Osteoblast (primary cell): Measurements from ENCODE around the gene TMEM63A. TPM values are rescaled to one million over a fixed set of nuclear protein-coding genes. Genes with fewer than 3 reads are reported as not detected.
A peak's percentile ranks its signal among the peaks of the same experiment; 100 is the strongest.
"Not testable (repeated sequence)": the region's sequence is repeated elsewhere in the genome, so short reads cannot be mapped to it uniquely, and the experiment has no call there.

Experiments
- DNase-seq: peaks from one replicate; pipeline ENCODE4 v3.0.0; 2011; ENCODE audit warnings: low spot score, mixed read lengths; ENCODE audit not compliant: insufficient read length; ENCODE audit errors: missing footprints
- H2AFZ ChIP-seq: 2 replicates; pipeline ENCODE4 v1.6.0; 2011; ENCODE audit warnings: mild to moderate bottlenecking, low read length
- H3K27ac ChIP-seq: 2 replicates; pipeline ENCODE4 v1.5.1; 2011; ENCODE audit warnings: mild to moderate bottlenecking, low read depth, low read length, moderate library complexity
- H3K27me3 ChIP-seq: 2 replicates; pipeline ENCODE4 v1.6.0; 2012; ENCODE audit warnings: mild to moderate bottlenecking, control low read depth, inconsistent platforms, low read length, moderate library complexity; ENCODE audit not compliant: insufficient read depth
- H3K36me3 ChIP-seq: 2 replicates; pipeline ENCODE4 v1.5.1; 2011; ENCODE audit warnings: mild to moderate bottlenecking, low read length, control low read depth, moderate library complexity; ENCODE audit not compliant: insufficient read depth
- H3K4me1 ChIP-seq: 2 replicates; pipeline ENCODE4 v1.5.1; 2011; ENCODE audit warnings: mild to moderate bottlenecking, low read length, control low read depth, moderate library complexity; ENCODE audit not compliant: insufficient read depth
- H3K4me2 ChIP-seq: 2 replicates; pipeline ENCODE4 v1.6.0; 2011; ENCODE audit warnings: mild to moderate bottlenecking, low read length; ENCODE audit not compliant: insufficient read depth
- H3K4me3 ChIP-seq: fragments of 200-600 bp; sonication (generic); 3 replicates; pipeline ENCODE4 v1.5.1; 2012; ENCODE audit warnings: mild to moderate bottlenecking, low read length, inconsistent platforms; ENCODE audit not compliant: insufficient read depth
- H3K79me2 ChIP-seq: 2 replicates; pipeline ENCODE4 v1.6.0; 2012; ENCODE audit warnings: mild to moderate bottlenecking, low read length, control low read depth, inconsistent platforms; ENCODE audit not compliant: insufficient read depth
- H3K9me3 ChIP-seq: 2 replicates; pipeline ENCODE4 v1.5.1; 2011; ENCODE audit warnings: low read depth, low read length, control low read depth
- H4K20me1 ChIP-seq: 2 replicates; pipeline ENCODE4 v1.6.0; 2012; ENCODE audit warnings: mild to moderate bottlenecking, low read length, control low read depth; ENCODE audit not compliant: insufficient read depth
- total RNA-seq: library from RNA; depleted of rRNA; stranded (reverse); fragments of >200 nt; gene quantifications from 2 replicates; pipeline ENCODE4 v1.2.3, GENCODE V29; 2012
- TF ChIP-seq, protein P1 (sequence below): IDR thresholded peaks from 2 replicates; pipeline ENCODE4 v1.5.1; 2011; ENCODE audit warnings: mild to moderate bottlenecking, low read depth, low read length, moderate library complexity; ENCODE audit errors: extremely low read depth

Gene TMEM63A
- total RNA-seq, 1 donor = 23.2 TPM

DNA sequence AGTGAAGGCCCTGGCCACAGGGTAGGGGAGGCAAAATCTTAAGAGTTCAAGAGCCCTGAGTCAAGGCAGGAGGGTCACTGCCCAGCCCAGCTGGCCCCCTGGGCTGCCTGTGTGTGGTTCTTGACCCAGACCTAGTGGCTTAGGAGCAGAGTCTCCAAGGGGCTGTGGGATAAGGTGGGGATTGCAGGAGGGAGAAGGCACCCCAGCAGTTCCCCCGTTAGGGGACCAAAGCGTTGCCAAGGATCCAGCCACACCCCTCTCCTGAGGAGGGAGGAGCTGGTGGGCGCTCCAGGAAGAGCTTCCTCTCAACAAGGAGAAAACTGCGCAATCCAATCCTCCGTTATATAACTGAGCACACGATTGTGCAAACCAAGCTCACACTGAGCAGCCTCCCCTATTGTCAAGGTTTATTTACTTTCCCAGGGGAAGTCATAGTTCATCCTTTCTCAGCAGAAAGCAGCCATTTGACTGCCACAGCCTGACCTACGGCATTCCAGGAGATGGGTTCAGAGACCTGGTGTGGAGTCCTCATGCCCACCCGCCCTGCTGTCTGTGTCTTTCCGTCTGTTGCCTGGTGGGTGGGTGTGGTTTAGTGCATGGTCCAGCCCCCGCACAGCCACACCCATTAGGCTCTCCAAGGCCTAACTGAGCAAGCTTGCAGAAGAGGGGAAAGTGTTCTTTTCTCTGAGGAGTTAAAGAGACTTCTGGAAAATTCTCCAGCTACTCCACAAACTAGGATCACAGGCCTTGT, 68.8 kb downstream of the TMEM63A start:
- Histone ChIP-seq H3K4me2 (peak overlapping the region; percentile 28), H3K36me3 (no peaks in the 10 kb centered on the region), H3K27me3 (no peaks in the 10 kb centered on the region), H4K20me1 (peaks cover 7% of the 10 kb centered on the region), H3K4me3 (peak overlapping the region; percentile 11), H3K9me3 (no peaks in the 10 kb centered on the region), H3K27ac (peak overlapping the region; percentile 61), H3K79me2 (peaks cover 24% of the 10 kb centered on the region), H3K4me1 (peaks cover 56% of the 10 kb centered on the region), H2AFZ (peak overlapping the region; percentile 27)
- TF ChIP-seq, protein P1, sequence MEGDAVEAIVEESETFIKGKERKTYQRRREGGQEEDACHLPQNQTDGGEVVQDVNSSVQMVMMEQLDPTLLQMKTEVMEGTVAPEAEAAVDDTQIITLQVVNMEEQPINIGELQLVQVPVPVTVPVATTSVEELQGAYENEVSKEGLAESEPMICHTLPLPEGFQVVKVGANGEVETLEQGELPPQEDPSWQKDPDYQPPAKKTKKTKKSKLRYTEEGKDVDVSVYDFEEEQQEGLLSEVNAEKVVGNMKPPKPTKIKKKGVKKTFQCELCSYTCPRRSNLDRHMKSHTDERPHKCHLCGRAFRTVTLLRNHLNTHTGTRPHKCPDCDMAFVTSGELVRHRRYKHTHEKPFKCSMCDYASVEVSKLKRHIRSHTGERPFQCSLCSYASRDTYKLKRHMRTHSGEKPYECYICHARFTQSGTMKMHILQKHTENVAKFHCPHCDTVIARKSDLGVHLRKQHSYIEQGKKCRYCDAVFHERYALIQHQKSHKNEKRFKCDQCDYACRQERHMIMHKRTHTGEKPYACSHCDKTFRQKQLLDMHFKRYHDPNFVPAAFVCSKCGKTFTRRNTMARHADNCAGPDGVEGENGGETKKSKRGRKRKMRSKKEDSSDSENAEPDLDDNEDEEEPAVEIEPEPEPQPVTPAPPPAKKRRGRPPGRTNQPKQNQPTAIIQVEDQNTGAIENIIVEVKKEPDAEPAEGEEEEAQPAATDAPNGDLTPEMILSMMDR = no peak
- peak; percentile 92 for DNase-seq

- TF ChIP-seq, protein P1 = no peak
- peaks cover 7% of the 10 kb centered on the region for H4K20me1 ChIP-seq
- H3K9me3 ChIP-seq = no peaks in the 10 kb centered on the region
- H2AFZ ChIP-seq = peak overlapping the region; percentile 27
- H3K4me3 ChIP-seq = no peak overlapping the region
- peaks cover 48% of the 10 kb centered on the region for H3K4me1 ChIP-seq
- H3K4me2 ChIP-seq = peak overlapping the region; percentile 28
- peak overlapping the region; percentile 61 for H3K27ac ChIP-seq
- no peaks in the 10 kb centered on the region for H3K36me3 ChIP-seq
- no peak for DNase-seq
- H3K27me3 ChIP-seq = no peaks in the 10 kb centered on the region
- H3K79me2 ChIP-seq = peaks cover 21% of the 10 kb centered on the region
These were observed 69.5 kb downstream of the TMEM63A start for GRCh38 chr1:225812488-225813213.

GRCh38 chr1:225811622-225812487, 70.3 kb downstream of the TMEM63A start:
- Histone ChIP-seq H3K4me2 (peak overlapping the region; percentile 90), H3K4me1 (peaks cover 40% of the 10 kb centered on the region), H3K36me3 (no peaks in the 10 kb centered on the region), H3K27me3 (no peaks in the 10 kb centered on the region), H3K27ac (no peak overlapping the region), H2AFZ (no peak overlapping the region), H3K4me3 (peak overlapping the region; percentile 80), H3K79me2 (peaks cover 21% of the 10 kb centered on the region), H4K20me1 (peaks cover 7% of the 10 kb centered on the region), H3K9me3 (no peaks in the 10 kb centered on the region)
- TF ChIP-seq, protein P1 = peak; percentile 64
- DNase-seq = peak; percentile 79

DNA sequence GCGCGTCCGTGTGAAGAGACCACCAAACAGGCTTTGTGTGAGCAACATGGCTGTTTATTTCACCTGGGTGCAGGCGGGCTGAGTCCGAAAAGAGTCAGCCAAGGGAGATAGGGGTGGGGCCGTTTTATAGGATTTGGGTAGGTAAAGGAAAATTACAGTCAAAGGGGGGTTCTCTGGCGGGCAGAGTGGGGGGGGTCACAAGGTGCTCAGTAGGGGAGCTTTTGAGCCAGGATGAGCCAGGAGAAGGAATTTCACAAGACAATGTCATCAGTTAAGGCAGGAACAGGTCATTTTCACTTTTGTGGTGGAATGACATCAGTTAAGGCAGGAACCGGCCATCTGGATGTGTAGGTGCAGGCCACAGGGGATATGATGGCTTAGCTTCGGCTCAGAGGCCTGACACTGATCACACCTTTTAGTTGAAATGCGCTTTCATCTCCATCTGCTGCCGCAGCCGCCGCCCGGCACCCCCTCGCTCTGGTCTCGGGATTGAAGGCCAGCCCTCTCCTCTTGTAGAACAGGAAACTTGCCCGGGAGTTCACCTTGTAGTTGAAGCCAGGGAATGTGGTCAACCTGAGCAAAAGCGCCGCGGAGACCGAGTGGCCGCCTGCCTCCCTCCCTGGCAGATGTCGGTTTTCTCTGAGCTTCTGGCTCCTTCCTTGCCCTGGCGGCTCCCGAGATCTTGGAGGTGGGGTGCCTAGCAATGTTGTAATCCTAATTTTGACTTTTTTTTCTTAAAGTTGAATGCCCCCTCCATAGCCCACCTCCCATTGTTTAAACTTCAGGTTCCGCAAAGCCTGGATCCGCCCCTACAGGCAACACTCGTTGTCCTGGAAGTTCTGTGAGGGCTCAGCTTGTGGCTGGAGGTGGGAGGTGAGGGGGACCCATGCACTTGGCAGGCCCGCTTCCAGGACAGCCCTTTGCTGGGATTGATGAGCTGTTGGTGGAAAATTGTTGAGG, 71.3 kb downstream of the TMEM63A start:
- not testable (repeated sequence) for H3K9me3 ChIP-seq, H3K27me3 ChIP-seq, H4K20me1 ChIP-seq, H3K27ac ChIP-seq, H3K36me3 ChIP-seq
- H3K4me1 ChIP-seq = peaks cover 34% of the 10 kb centered on the region
- H2AFZ ChIP-seq = peak overlapping the region; percentile 78
- peak overlapping the region; percentile 90 for H3K4me2 ChIP-seq
- H3K4me3 ChIP-seq = peak overlapping the region; percentile 80
- peaks cover 17% of the 10 kb centered on the region for H3K79me2 ChIP-seq
- DNase-seq = peak; percentile 80
